IMR-90 (cell line): ENCODE results near the gene RAB43. TPM values are rescaled to one million over a fixed set of nuclear protein-coding genes. Genes with fewer than 3 reads are reported as not detected.
"Not testable (repeated sequence)": the region's sequence is repeated elsewhere in the genome, so short reads cannot be mapped to it uniquely, and the experiment has no call there.

Experiments
- ATAC-seq: fragments of 200-7000 bp; cut with Tn5 transposase; 2 replicates; pipeline ENCODE4 v1.9.1; 2020; ENCODE audit warnings: low read depth, mild to moderate bottlenecking, moderate library complexity
- BruUV-seq: library from RNA; stranded (reverse); fragments of 400-500 nt; replicated peaks from 2 replicates; lab custom pipeline; 2021; lab: Mats Ljungman, UMichigan
- CTCF ChIA-PET: fragments of 300-600 bp; formaldehyde crosslinking; extraction: SDS; loops from one replicate; lab custom pipeline; 2021; ENCODE audit warnings: antibody characterized with exemption; lab: Yijun Ruan, JAX
- POLR2A ChIA-PET: fragments of 300-600 bp; sonication (Branson Sonifier 250); formaldehyde crosslinking; loops from one replicate; lab custom pipeline; 2022; ENCODE audit warnings: antibody characterized with exemption; ENCODE audit not compliant: unreplicated experiment; lab: Charles Lee
- DNase-seq: peaks from one replicate; pipeline ENCODE4 v3.0.0; 2013
- H2AFZ ChIP-seq: replicated peaks from 2 replicates; pipeline ENCODE3; 2013; ENCODE audit warnings: low read length, mild to moderate bottlenecking; ENCODE audit not compliant: poor library complexity
- H2AK5ac ChIP-seq: 2 replicates; pipeline ENCODE4 v1.6.1; 2013; ENCODE audit warnings: low read depth, low read length, inconsistent platforms
- H2AK9ac ChIP-seq: replicated peaks from 2 replicates; pipeline ENCODE3; 2013; ENCODE audit warnings: mild to moderate bottlenecking, low read depth, low read length, moderate library complexity; ENCODE audit not compliant: poor library complexity
- H2BK120ac ChIP-seq: 2 replicates; pipeline ENCODE4 v1.6.1; 2013; ENCODE audit warnings: low read depth, low read length, inconsistent platforms
- H2BK15ac ChIP-seq: 3 replicates; pipeline ENCODE4 v1.6.1; 2013; ENCODE audit warnings: low read depth, low read length, inconsistent platforms
- H2BK20ac ChIP-seq: 2 replicates; pipeline ENCODE4 v1.6.1; 2013; ENCODE audit warnings: low read depth, mild to moderate bottlenecking, inconsistent platforms, low read length, moderate library complexity
- H2BK5ac ChIP-seq: 2 replicates; pipeline ENCODE4 v1.6.1; 2013; ENCODE audit warnings: mild to moderate bottlenecking, low read depth, low read length, inconsistent platforms; ENCODE audit not compliant: poor library complexity, severe bottlenecking
- H3K14ac ChIP-seq: replicated peaks from 2 replicates; pipeline ENCODE4 v1.6.1; 2013; ENCODE audit warnings: low read depth, low read length, inconsistent platforms
- H3K18ac ChIP-seq: 2 replicates; pipeline ENCODE4 v1.6.1; 2013; ENCODE audit warnings: low read depth, low read length, control low read depth
- H3K23ac ChIP-seq: 2 replicates; pipeline ENCODE4 v1.6.1; 2013; ENCODE audit warnings: low read depth, low read length, inconsistent platforms
- H3K27ac ChIP-seq: 2 replicates; pipeline ENCODE4 v1.5.1; 2013; ENCODE audit warnings: mild to moderate bottlenecking, control low read depth, low read length; ENCODE audit not compliant: insufficient read depth
- H3K27me3 ChIP-seq: 2 replicates; pipeline ENCODE4 v1.6.1; 2013; ENCODE audit warnings: low read length; ENCODE audit not compliant: control insufficient read depth, insufficient read depth
- H3K36me3 ChIP-seq: 2 replicates; pipeline ENCODE4 v1.6.1; 2013; ENCODE audit warnings: low read length, mixed read lengths; ENCODE audit not compliant: control insufficient read depth, insufficient read depth
- H3K4ac ChIP-seq: 2 replicates; pipeline ENCODE4 v1.6.1; 2013; ENCODE audit warnings: low read depth, low read length, inconsistent platforms
- H3K4me1 ChIP-seq: 2 replicates; pipeline ENCODE4 v1.6.1; 2013; ENCODE audit warnings: low read length, mixed read lengths; ENCODE audit not compliant: control insufficient read depth, insufficient read depth
- H3K4me2 ChIP-seq: 2 replicates; pipeline ENCODE4 v1.6.1; 2013; ENCODE audit warnings: low read depth, mild to moderate bottlenecking, control low read depth, low read length, moderate library complexity
- H3K4me3 ChIP-seq: 2 replicates; pipeline ENCODE4 v1.5.1; 2013; ENCODE audit warnings: low read depth, mild to moderate bottlenecking, control low read depth, low read length, moderate library complexity; ENCODE audit not compliant: insufficient read depth
- H3K56ac ChIP-seq: 2 replicates; pipeline ENCODE4 v1.6.1; 2013; ENCODE audit warnings: low read length, inconsistent platforms; ENCODE audit not compliant: insufficient read depth; ENCODE audit errors: extremely low read depth
- H3K79me1 ChIP-seq, 2 experiments: 2 replicates each; pipeline ENCODE4 v1.6.1; 2013; ENCODE audit warnings: low read length in 2 of 2, inconsistent platforms in 1 of 2, low read depth in 1 of 2
- H3K9ac ChIP-seq: 2 replicates; pipeline ENCODE4 v1.6.1; 2013; ENCODE audit warnings: low read depth, low read length, control low read depth
- H3K9me1 ChIP-seq: 2 replicates; pipeline ENCODE4 v1.6.1; 2013; ENCODE audit warnings: low read length, inconsistent platforms; ENCODE audit not compliant: insufficient read depth
- H3K9me3 ChIP-seq: 2 replicates; pipeline ENCODE4 v1.6.1; 2013; ENCODE audit warnings: low read length; ENCODE audit not compliant: control insufficient read depth, insufficient read depth
- H4K20me1 ChIP-seq: 2 replicates; pipeline ENCODE4 v1.6.1; 2013; ENCODE audit warnings: low read length, inconsistent platforms; ENCODE audit not compliant: insufficient read depth
- H4K5ac ChIP-seq: 2 replicates; pipeline ENCODE4 v1.6.1; 2013; ENCODE audit warnings: mild to moderate bottlenecking, low read depth, low read length, control low read depth
- H4K8ac ChIP-seq, 2 experiments: 2 replicates each; pipeline ENCODE4 v1.6.1; 2013; ENCODE audit warnings: low read depth in 2 of 2, low read length in 2 of 2, control low read depth in 1 of 2, inconsistent platforms in 1 of 2
- H4K91ac ChIP-seq: 2 replicates; pipeline ENCODE4 v1.6.1; 2013; ENCODE audit warnings: low read depth, low read length, inconsistent platforms; ENCODE audit not compliant: insufficient read depth
- POLR2A ChIP-seq: IDR thresholded peaks from 2 replicates; pipeline ENCODE4 v1.6.1; 2012; ENCODE audit warnings: mild to moderate bottlenecking, low read depth, low read length
- WGBS, 2 experiments: methylation state at CpG; one replicate each; pipeline versions ENCODE4 v1.1.5 to v1.1.7; 2013; ENCODE audit warnings: missing lambda C conversion rate in 2 of 2; ENCODE audit not compliant: insufficient read length in 1 of 2; ENCODE audit errors: extremely low coverage in 2 of 2; 5-methylcytosine and 5-hydroxymethylcytosine counted together
- dilution Hi-C: fragments of 300-500 bp; cut with HindIII; formaldehyde crosslinking; loops from one replicate; pipeline ENCODE4 v1.14.3; 2018; ENCODE audit warnings: low sequenced_read_pairs; ENCODE audit not compliant: unreplicated experiment
- in situ Hi-C: fragments of 300-500 bp; cut with MboI; formaldehyde crosslinking; loops from 3 replicates; pipeline ENCODE4 v1.14.3; 2019; ENCODE audit warnings: low sequenced_read_pairs, inconsistent platforms, mixed read lengths
- intact Hi-C: fragments of 100-400 bp; cut with micrococcal nuclease; formaldehyde crosslinking; loops from 2 replicates; pipeline ENCODE4 v1.10.0; 2022
- polyA plus RNA-seq, 3 experiments: library from polyadenylated mRNA; depleted of rRNA; stranded (reverse); fragments of >200 nt; gene quantifications; 2 replicates each; pipeline ENCODE4 v1.2.3, GENCODE V29; 2012; ENCODE audit warnings: low replicate concordance in 1 of 3
- total RNA-seq: library from RNA; depleted of rRNA; stranded (reverse); fragments of >200 nt; gene quantifications from 2 replicates; pipeline ENCODE4 v1.2.3, GENCODE V29; 2012

The RAB43 gene
- total and polyA plus RNA-seq, 2 of the 4 experiments (the other 2 are of a cell fraction): 9.9 to 14.0 TPM

- TF ChIP-seq POLR2A: no peak
Observed at GRCh38 chr3:129166579-129167332, 45.2 kb upstream of the RAB43 start (continued).

GRCh38 chr3:129165594-129165993, 44.0 kb upstream of the RAB43 start:
- 97% methylated on average over 6 of the region's 8 CpGs; no CpG with 5 or more reads in 1 of the 2 experiments for WGBS, 2 experiments
- H3K56ac ChIP-seq, H4K91ac ChIP-seq, H4K5ac ChIP-seq, H2AFZ ChIP-seq, H2BK5ac ChIP-seq, H2BK120ac ChIP-seq, POLR2A ChIA-PET, H3K4ac ChIP-seq, H3K9me1 ChIP-seq, H3K4me3 ChIP-seq, H3K27ac ChIP-seq, H2BK15ac ChIP-seq, H3K18ac ChIP-seq, H3K14ac ChIP-seq, in situ Hi-C loops, H3K27me3 ChIP-seq, H3K9me3 ChIP-seq, H4K8ac ChIP-seq, BruUV-seq, intact Hi-C loops, H2AK5ac ChIP-seq, DNase-seq, ATAC-seq, H2AK9ac ChIP-seq, dilution Hi-C loops, H3K9ac ChIP-seq, H3K4me2 ChIP-seq, H3K23ac ChIP-seq, H2BK20ac ChIP-seq, H3K4me1 ChIP-seq, CTCF ChIA-PET: not testable (repeated sequence)
- peaks cover 11% of the 10 kb centered on the region; the same call in 1 of the 2 replicates for H4K20me1 ChIP-seq
- peaks cover 13 to 32% of the 10 kb centered on the region in 2 experiments for H3K79me1 ChIP-seq
- peaks cover 29% of the 10 kb centered on the region for H3K36me3 ChIP-seq
